Astrocyte of the spinal cord (primary cell): ENCODE results near the gene RPL21.

Source experiments
- DNase-seq: peaks from one replicate; pipeline ENCODE4 v3.0.0; 2011; ENCODE audit warnings: low read depth, low spot score
- H3K4me3 ChIP-seq: 2 replicates; pipeline ENCODE4 v1.5.1; 2011; ENCODE audit warnings: low read depth, mild to moderate bottlenecking, low read length, moderate library complexity
- CTCF ChIP-seq: IDR thresholded peaks from 2 replicates; pipeline ENCODE4 v1.5.1; 2012; ENCODE audit warnings: low read depth, mild to moderate bottlenecking, low read length, inconsistent platforms
- in situ Hi-C: cut with HindIII; loops from 2 replicates; pipeline ENCODE4 v1.10.0; 2017; ENCODE audit warnings: low sequenced_read_pairs

The RPL21 gene

DNA sequence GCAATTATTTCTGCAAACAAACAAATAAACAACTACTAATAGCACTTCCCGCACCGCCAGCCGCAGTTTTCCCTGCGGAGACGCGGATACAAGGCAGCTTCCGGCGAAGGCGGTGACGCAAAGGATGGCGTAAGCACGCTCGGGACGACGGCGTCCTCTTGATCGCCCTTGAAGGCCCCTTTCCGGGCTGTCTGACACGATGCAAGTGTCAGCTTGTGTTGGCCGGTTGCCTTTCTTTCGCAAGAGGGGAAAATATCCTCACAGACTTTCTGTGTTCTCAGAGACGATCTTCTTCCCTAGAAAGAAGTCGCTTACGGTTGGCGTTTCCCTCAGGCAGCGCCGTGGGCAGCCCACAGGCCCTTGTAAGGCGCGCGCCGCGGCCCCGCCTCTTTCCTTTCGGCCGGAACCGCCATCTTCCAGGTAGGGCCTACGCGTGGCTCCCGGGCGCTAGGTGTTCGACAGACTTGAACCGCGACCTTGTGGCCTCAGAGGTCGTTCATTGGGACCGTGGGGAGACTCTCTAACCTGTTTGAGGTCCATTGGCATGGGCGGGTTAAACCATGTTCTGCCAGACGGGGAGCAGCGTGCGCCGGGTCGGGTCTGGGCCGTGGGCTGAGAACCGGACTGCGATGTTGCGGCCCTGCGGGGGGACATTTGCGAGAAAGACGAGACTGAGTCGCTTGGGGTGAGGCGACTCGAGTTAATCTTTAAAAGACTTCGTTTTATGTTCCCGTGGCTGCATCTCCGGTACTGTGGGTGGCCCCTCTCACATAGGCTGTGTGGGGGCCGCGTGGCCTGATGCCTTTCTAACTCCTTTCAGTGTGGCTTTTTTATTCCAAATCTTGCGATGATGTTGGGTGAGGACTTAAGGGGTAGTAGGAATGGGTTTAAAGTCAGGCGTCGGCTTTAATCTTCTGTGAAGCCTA, at the start of gene RPL21:
TSS of gene RPL21 (plus strand) at position 393 of the 926 bp plus-strand sequence. CDS start 2,219 bp downstream, outside the sequence.
- TF ChIP-seq CTCF: no peak
- in situ Hi-C loops: no loop called here
- H3K4me3 ChIP-seq: peak within 1 kb of the TSS; percentile 95
- peak; percentile 98 for DNase-seq

GRCh38 chr13:27201661-27202060, 49.7 kb upstream of the RPL21 start:
- TF ChIP-seq CTCF: no peak
- H3K4me3 ChIP-seq: no peak overlapping the region
- in situ Hi-C loops: no loop called here
- DNase-seq: no peak

- DNase-seq: no peak
- in situ Hi-C loops: no loop called here
- no peak overlapping the region for H3K4me3 ChIP-seq
- TF ChIP-seq CTCF: no peak
These were observed 48.2 kb upstream of the RPL21 start for GRCh38 chr13:27203186-27203585.

GRCh38 chr13:27203854-27204253, 47.5 kb upstream of the RPL21 start:
- in situ Hi-C loops: no loop called here
- no peak for DNase-seq
- no peak overlapping the region for H3K4me3 ChIP-seq
- TF ChIP-seq CTCF: no peak

DNA sequence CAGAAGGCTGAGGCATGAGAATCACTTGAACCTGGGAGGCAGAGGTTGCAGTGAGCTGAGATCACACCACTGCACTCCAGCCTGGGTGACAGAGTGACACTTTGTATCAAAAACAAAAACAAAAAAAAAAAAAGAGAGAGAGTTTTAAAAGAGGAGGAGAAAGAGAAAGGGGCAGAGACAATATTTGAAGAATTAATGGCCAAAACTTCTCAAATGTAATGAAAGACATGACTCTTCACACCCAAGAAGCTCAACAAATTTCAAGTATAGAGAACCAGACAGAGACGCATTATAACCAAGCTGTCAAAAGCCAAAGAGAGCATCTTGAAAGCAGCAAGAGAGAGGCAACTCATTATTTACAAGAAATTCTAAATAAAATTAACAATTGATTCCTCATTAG, 42.8 kb upstream of the RPL21 start:
- no peak overlapping the region for H3K4me3 ChIP-seq
- TF ChIP-seq CTCF: no peak
- in situ Hi-C loops: no loop called here
- no peak for DNase-seq

- no peak overlapping the region for H3K4me3 ChIP-seq
- in situ Hi-C loops: no loop called here
- DNase-seq: no peak
- no peak for TF ChIP-seq CTCF
These were observed 40.1 kb upstream of the RPL21 start for GRCh38 chr13:27211271-27211670.
